ENCODE measurements around the gene STPG2.
"Not testable (repeated sequence)": the region's sequence is repeated elsewhere in the genome, so short reads cannot be mapped to it uniquely, and the experiment has no call there.

The STPG2 gene

DNA sequence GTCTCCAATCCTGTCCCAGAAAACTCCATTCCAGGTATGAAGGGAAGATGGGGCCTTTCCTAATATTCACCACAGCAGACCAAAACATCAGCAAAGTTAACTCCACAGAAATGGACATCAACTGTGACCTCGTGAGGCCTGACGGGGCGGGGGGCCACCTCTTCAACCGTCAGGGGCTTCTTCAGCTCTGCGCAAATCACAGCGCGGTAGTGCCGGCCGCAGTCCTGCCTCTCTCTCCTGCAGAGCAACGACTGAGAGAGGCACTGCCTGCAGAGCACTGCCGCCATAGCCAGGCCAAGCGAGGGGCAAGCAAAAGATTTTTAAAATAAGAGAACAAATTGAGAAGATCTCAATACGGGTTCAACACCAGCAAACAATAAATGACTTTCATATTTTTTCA lies 226.2 kb downstream of the STPG2 start:
- no peak overlapping the region for H3K4me3 ChIP-seq (ENCODE audit: low read depth, low read length)
- TF ChIP-seq, protein P1, sequence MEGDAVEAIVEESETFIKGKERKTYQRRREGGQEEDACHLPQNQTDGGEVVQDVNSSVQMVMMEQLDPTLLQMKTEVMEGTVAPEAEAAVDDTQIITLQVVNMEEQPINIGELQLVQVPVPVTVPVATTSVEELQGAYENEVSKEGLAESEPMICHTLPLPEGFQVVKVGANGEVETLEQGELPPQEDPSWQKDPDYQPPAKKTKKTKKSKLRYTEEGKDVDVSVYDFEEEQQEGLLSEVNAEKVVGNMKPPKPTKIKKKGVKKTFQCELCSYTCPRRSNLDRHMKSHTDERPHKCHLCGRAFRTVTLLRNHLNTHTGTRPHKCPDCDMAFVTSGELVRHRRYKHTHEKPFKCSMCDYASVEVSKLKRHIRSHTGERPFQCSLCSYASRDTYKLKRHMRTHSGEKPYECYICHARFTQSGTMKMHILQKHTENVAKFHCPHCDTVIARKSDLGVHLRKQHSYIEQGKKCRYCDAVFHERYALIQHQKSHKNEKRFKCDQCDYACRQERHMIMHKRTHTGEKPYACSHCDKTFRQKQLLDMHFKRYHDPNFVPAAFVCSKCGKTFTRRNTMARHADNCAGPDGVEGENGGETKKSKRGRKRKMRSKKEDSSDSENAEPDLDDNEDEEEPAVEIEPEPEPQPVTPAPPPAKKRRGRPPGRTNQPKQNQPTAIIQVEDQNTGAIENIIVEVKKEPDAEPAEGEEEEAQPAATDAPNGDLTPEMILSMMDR (IDR thresholded peaks at IDR 0.05; ENCODE audit: low read depth, low read length), result no peak

DNA sequence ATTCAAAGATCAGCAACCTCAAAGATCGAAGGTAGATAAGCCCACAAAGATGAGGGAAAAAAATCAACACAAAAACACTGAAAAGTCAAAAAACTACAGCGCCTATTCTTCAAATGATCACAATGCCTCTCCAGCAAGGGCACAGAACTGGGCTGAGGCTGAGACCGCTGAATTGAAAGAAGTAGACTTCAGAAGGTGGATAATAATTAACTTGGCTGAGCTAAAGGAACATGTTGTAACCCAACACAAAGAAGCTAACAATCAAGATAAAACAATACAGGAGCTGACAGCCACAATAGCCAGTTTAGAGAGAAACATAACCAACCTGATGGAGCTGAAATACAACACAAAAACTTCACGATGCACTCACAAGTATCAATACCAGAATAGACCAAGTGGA lies 231.1 kb downstream of the STPG2 start:
- TF ChIP-seq, protein P1 (IDR thresholded peaks at IDR 0.05; ENCODE audit: low read depth, low read length), result no peak
- H3K4me3 ChIP-seq (ENCODE audit: low read depth, low read length), result no peak overlapping the region

DNA sequence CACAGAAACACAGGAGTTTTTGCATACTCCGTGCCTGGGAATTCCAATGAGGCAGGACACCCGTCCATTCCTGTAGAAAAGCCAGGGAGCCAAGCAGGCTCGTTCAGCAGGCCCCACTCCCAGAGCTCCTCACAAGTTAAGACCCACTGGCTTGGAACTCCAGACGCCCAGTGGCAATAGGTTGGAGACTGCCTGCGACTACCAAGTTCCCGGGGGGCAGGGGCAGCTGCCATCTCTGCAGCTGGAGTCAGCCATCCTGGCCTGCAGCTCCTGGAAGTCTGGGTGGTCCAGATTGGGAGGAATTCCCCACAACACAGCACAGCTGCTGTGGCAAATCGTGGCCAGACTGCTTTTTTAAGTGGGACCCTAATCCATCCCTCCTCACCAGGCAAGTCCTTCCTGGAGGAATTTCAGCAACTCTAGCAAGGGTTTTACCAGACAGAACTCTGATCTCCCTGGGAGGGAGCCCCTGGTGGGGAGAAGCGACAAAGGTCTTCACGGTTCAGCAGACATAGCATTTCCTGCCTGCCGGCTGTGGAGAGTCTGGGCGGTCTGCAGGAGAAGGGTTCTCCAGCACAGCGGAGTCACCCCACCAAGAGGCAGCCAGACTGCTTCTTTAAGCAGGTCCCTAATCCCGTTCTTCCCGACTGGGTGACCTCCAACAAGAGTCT lies 231.9 kb downstream of the STPG2 start:
- TF ChIP-seq, protein P1 (IDR thresholded peaks at IDR 0.05; ENCODE audit: low read depth, low read length), result no peak
- H3K4me3 ChIP-seq (ENCODE audit: low read depth, low read length), result no peak overlapping the region

GRCh38 chr4:97910005-97910404 lies 233.3 kb downstream of the STPG2 start:
- H3K4me3 ChIP-seq (ENCODE audit: low read depth, low read length), result no peak overlapping the region
- TF ChIP-seq, protein P1 (IDR thresholded peaks at IDR 0.05; ENCODE audit: low read depth, low read length), result no peak

- not testable (repeated sequence) for H3K4me3 ChIP-seq (ENCODE audit: low read depth, low read length)
Observed at GRCh38 chr4:97903436-97904189, 239.7 kb downstream of the STPG2 start.

GRCh38 chr4:97900229-97900628 lies 243.0 kb downstream of the STPG2 start:
- H3K4me3 ChIP-seq (ENCODE audit: low read depth, low read length), result no peak overlapping the region
- TF ChIP-seq, protein P1 (IDR thresholded peaks at IDR 0.05; ENCODE audit: low read depth, low read length), result no peak

GRCh38 chr4:97892592-97893266 lies 250.5 kb downstream of the STPG2 start:
- TF ChIP-seq, protein P1 (IDR thresholded peaks at IDR 0.05; ENCODE audit: low read depth, low read length), result no peak
- no peak overlapping the region for H3K4me3 ChIP-seq (ENCODE audit: low read depth, low read length)

Measured in WI38 (cell line).